OCI-LY7 (cell line): ENCODE data around the gene KANSL1. TPM values are rescaled to one million over a fixed set of nuclear protein-coding genes. Genes with fewer than 3 reads are reported as not detected.
A peak's percentile ranks its signal among the peaks of the same experiment; 100 is the strongest.
"Not testable (repeated sequence)": the region's sequence is repeated elsewhere in the genome, so short reads cannot be mapped to it uniquely, and the experiment has no call there.

Experiments used
- BruUV-seq: library from RNA; stranded (reverse); fragments of 400-500 nt; replicated peaks from 2 replicates; lab custom pipeline; 2021; lab: Mats Ljungman, UMichigan
- CTCF ChIA-PET: fragments of 300-600 bp; sonication (Branson Sonifier 250); formaldehyde crosslinking; loops from one replicate; lab custom pipeline; 2022; ENCODE audit warnings: antibody characterized with exemption; ENCODE audit not compliant: unreplicated experiment; lab: Charles Lee
- POLR2A ChIA-PET: fragments of 300-600 bp; sonication (Branson Sonifier 250); formaldehyde crosslinking; loops from one replicate; lab custom pipeline; 2022; ENCODE audit warnings: antibody characterized with exemption; lab: Charles Lee
- DNase-seq: peaks from one replicate; pipeline ENCODE4 v3.0.0-alpha.2; 2015; ENCODE audit warnings: low spot score
- H2AFZ ChIP-seq: fragments of 200-600 bp; sonication (generic), shearing (Covaris generic); 2 replicates; pipeline ENCODE4 v1.6.1; 2014; ENCODE audit warnings: mild to moderate bottlenecking, antibody characterized with exemption, low read length, moderate library complexity
- H3K27ac ChIP-seq: fragments of 200-600 bp; sonication (generic); 2 replicates; pipeline ENCODE4 v1.5.1; 2014; ENCODE audit warnings: mixed run types, low read depth, mild to moderate bottlenecking, moderate library complexity, low read length, inconsistent platforms; ENCODE audit not compliant: poor library complexity, severe bottlenecking
- H3K36me3 ChIP-seq: fragments of 200-600 bp; sonication (generic); 2 replicates; pipeline ENCODE4 v1.6.1; 2014; ENCODE audit warnings: mild to moderate bottlenecking, antibody characterized with exemption, low read length, moderate library complexity, mixed read lengths; ENCODE audit not compliant: insufficient read depth
- H3K4me1 ChIP-seq: fragments of 200-600 bp; sonication (generic); 2 replicates; pipeline ENCODE4 v1.5.1; 2014; ENCODE audit warnings: mild to moderate bottlenecking, low read length; ENCODE audit not compliant: insufficient read depth, poor library complexity, severe bottlenecking
- H3K4me2 ChIP-seq: fragments of 200-600 bp; sonication (generic); 2 replicates; pipeline ENCODE4 v1.6.1; 2014; ENCODE audit warnings: mild to moderate bottlenecking, low read length
- H3K4me3 ChIP-seq: fragments of 200-600 bp; sonication (generic); 2 replicates; pipeline ENCODE4 v1.5.1; 2014; ENCODE audit warnings: mild to moderate bottlenecking, low read depth, low read length; ENCODE audit not compliant: poor library complexity, severe bottlenecking
- H3K79me2 ChIP-seq: fragments of 200-600 bp; sonication (generic); 2 replicates; pipeline ENCODE4 v1.6.1; 2016; ENCODE audit warnings: low read depth, mild to moderate bottlenecking, low read length, moderate library complexity, mixed read lengths; ENCODE audit not compliant: insufficient read depth
- H3K9me2 ChIP-seq: fragments of 200-600 bp; sonication (generic); 2 replicates; pipeline ENCODE4 v1.6.1; 2016; ENCODE audit warnings: mild to moderate bottlenecking, low read length, mixed read lengths; ENCODE audit not compliant: insufficient read depth
- H3K9me3 ChIP-seq: fragments of 200-600 bp; sonication (generic); 2 replicates; pipeline ENCODE4 v1.6.1; 2014; ENCODE audit warnings: mild to moderate bottlenecking, mixed run types, low read length, mixed read lengths
- H4K20me1 ChIP-seq: fragments of 200-600 bp; sonication (generic); 2 replicates; pipeline ENCODE4 v1.6.1; 2014; ENCODE audit warnings: mild to moderate bottlenecking, antibody characterized with exemption, low read length, moderate library complexity, mixed read lengths; ENCODE audit not compliant: insufficient read depth
- EZH2phosphoT487 ChIP-seq: fragments of 200-600 bp; sonication (generic); IDR thresholded peaks from 2 replicates; pipeline ENCODE4 v1.6.1; 2018; ENCODE audit warnings: low read depth, borderline replicate concordance, mild to moderate bottlenecking, mixed run types, antibody characterized with exemption, low read length, moderate library complexity, mixed read lengths
- intact Hi-C: fragments of 100-400 bp; cut with micrococcal nuclease; formaldehyde crosslinking; loops from one replicate; pipeline ENCODE4 v1.10.0; 2022; ENCODE audit not compliant: unreplicated experiment
- total RNA-seq, 2 experiments: library from RNA; depleted of rRNA in 1 of 2; stranded (reverse); fragments of >200 nt in 1 of 2; shearing (Covaris generic) in 1 of 2; gene quantifications; 2 replicates each; pipeline ENCODE4 v1.2.3, GENCODE V29; 2014 to 2022
- TF ChIP-seq, protein P1 (sequence below): fragments of 200-600 bp; sonication (generic); conservative IDR thresholded peaks from 2 replicates; pipeline ENCODE4 v1.5.1; 2014; ENCODE audit warnings: mild to moderate bottlenecking, antibody characterized with exemption, low read length, moderate library complexity, mixed read lengths

Gene KANSL1
- total RNA-seq, 2 experiments from 2014 or later: 96.9 to 129 TPM

DNA sequence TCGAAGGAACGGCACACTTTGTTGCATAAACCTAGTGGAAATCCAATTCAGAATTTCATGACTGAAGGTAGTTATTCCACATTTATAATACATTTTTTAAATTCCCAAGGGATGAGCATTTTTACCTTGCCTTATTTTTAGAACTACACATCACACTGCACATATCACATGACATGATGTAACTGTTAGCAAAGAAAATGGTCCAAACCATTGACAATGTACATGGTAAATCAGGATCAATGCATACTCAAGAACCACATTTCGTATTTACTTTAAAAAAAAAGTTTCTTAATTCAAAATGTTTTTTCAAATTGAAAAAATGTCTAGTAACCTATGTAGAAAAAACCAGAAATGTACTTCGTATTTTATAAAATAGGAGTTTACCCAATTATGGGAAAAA lies 2.5 kb downstream of the KANSL1 start:
- intact Hi-C loops: loop anchor here (2.0 to 5.0 kb wide), 2 partner anchors 40 to 143 kb away; no protein-coding TSS in a partner anchor
- peaks cover 62% of the 10 kb centered on the region for H3K4me1 ChIP-seq
- H2AFZ ChIP-seq: no peak overlapping the region
- TF ChIP-seq EZH2phosphoT487: no peak
- TF ChIP-seq, protein P1, sequence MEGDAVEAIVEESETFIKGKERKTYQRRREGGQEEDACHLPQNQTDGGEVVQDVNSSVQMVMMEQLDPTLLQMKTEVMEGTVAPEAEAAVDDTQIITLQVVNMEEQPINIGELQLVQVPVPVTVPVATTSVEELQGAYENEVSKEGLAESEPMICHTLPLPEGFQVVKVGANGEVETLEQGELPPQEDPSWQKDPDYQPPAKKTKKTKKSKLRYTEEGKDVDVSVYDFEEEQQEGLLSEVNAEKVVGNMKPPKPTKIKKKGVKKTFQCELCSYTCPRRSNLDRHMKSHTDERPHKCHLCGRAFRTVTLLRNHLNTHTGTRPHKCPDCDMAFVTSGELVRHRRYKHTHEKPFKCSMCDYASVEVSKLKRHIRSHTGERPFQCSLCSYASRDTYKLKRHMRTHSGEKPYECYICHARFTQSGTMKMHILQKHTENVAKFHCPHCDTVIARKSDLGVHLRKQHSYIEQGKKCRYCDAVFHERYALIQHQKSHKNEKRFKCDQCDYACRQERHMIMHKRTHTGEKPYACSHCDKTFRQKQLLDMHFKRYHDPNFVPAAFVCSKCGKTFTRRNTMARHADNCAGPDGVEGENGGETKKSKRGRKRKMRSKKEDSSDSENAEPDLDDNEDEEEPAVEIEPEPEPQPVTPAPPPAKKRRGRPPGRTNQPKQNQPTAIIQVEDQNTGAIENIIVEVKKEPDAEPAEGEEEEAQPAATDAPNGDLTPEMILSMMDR: 0 out of 2 replicates have a peak, but pooled peaks have one; percentile 17
- no peaks in the 10 kb centered on the region for H3K9me2 ChIP-seq
- CTCF ChIA-PET: no interaction called here
- BruUV-seq: no TSS peak
- peaks cover 41% of the 10 kb centered on the region; the same call in 1 of the 2 replicates for H3K36me3 ChIP-seq
- H3K27ac ChIP-seq: peak overlapping the region; percentile 84
- peak overlapping the region; percentile 74 for H3K4me3 ChIP-seq
- H4K20me1 ChIP-seq: peaks cover 42% of the 10 kb centered on the region
- POLR2A ChIA-PET: no interaction called here
- H3K79me2 ChIP-seq: peaks cover 86% of the 10 kb centered on the region
- no peaks in the 10 kb centered on the region for H3K9me3 ChIP-seq
- peak overlapping the region; percentile 95 for H3K4me2 ChIP-seq
- DNase-seq: peak; percentile 45

DNA sequence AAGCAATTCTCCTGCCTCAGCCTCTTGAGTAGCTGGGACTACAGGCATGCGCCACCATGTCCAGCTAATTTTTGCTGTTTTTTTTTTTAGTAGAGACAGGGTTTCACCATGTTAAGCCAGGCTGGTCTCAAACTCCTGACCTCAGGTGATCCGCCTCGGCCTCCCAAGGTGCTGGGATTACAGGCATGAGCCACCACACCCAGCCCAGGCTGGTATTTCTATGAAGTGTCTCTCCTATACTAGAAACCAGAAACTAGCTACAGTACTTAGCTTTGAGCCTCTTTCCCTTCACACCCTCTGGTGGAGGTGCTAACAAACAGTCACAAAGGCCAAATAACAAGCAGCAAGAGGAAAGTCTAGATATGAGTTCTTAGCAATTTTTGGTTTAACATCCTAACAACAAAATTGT lies 6.4 kb downstream of the KANSL1 start:
- Histone ChIP-seq H3K79me2 (peaks cover 100% of the 10 kb centered on the region), H4K20me1 (peaks cover 74% of the 10 kb centered on the region), H3K4me1 (peaks cover 74% of the 10 kb centered on the region), H3K36me3 (peaks cover 50% of the 10 kb centered on the region; the same call in 1 of the 2 replicates)
- CTCF ChIA-PET, BruUV-seq, H3K9me3 ChIP-seq, intact Hi-C loops, H3K4me3 ChIP-seq, H3K27ac ChIP-seq, H3K4me2 ChIP-seq, H2AFZ ChIP-seq, H3K9me2 ChIP-seq: not testable (repeated sequence)
- DNase-seq: peak; percentile 64
- TF ChIP-seq, protein P1: peak; percentile 65
- POLR2A ChIA-PET: interaction anchor here (0.9 to 1.6 kb wide), 5 partner anchors 9 to 45 kb away, joined by 3 to 7 read pairs (median 6); no protein-coding TSS in a partner anchor

DNA sequence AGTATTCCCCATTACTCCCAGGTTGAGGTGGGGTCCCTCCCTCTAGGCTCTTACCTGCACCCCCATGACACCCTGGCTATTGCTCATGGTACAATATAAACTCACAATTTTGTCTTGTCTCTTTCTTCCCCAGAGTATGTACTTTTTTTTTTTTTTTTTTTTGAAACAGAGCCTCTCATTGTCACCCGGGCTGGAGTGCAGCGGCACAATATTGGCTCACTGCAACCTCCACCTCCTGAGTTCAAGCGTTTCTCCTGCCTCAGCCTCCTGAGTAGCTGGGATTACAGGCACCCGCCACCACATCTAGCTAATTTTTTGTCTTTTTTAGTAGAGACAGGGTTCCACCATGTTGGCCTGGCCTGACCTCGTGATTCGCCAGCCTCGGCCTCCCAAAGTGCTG lies 8.5 kb downstream of the KANSL1 start:
- Histone ChIP-seq H3K4me1 (peaks cover 63% of the 10 kb centered on the region), H3K27ac (no peak overlapping the region), H3K36me3 (peaks cover 43% of the 10 kb centered on the region), H3K9me3 (no peaks in the 10 kb centered on the region), H3K9me2 (no peaks in the 10 kb centered on the region), H2AFZ (no peak overlapping the region), H3K79me2 (peaks cover 100% of the 10 kb centered on the region), H3K4me3 (no peak overlapping the region), H4K20me1 (peaks cover 65% of the 10 kb centered on the region), H3K4me2 (no peak overlapping the region)
- intact Hi-C loops: no loop called here
- DNase-seq: no peak
- ChIA-PET CTCF (no interaction called here), POLR2A (interaction anchor here (0.7 to 1.8 kb wide), 5 partner anchors 14 to 33 kb away, joined by 3 to 6 read pairs (median 5); no protein-coding TSS in a partner anchor)
- no TSS peak for BruUV-seq
- no peak for TF ChIP-seq EZH2phosphoT487
- TF ChIP-seq, protein P1: no peak

DNA sequence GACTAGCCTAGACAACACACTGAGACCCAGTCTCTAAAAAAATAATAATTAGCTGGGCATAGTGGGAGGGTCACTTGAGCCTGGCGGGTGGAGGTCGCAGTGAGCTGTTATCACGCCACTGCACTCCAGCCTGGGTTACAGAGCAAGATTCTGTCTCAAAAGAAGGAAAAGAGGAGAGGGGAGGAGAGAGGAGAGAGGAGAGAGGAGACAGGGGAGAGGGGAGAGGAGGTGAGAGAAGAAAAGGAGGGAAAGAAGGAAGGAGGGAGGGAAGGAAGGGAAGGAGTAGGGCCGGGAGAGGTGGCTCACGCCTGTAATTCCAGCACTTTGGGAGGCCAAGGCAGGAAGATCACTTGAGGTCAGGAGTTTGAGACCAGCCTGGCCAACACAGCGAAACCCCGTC lies 9.8 kb downstream of the KANSL1 start:
- H3K4me3 ChIP-seq, DNase-seq, H3K9me3 ChIP-seq, BruUV-seq, H3K27ac ChIP-seq, H3K4me2 ChIP-seq, CTCF ChIA-PET, H2AFZ ChIP-seq, H3K9me2 ChIP-seq, intact Hi-C loops: not testable (repeated sequence)
- peaks cover 100% of the 10 kb centered on the region for H3K79me2 ChIP-seq
- peaks cover 62% of the 10 kb centered on the region for H3K4me1 ChIP-seq
- peaks cover 73% of the 10 kb centered on the region for H4K20me1 ChIP-seq
- POLR2A ChIA-PET: interaction anchor here (0.5 to 0.7 kb wide), 3 partner anchors 27 to 171 kb away, joined by 3 to 5 read pairs (median 4); no protein-coding TSS in a partner anchor
- peaks cover 48% of the 10 kb centered on the region for H3K36me3 ChIP-seq
